Activated CD4-positive, alpha-beta T cell treated with anti-CD3 and anti-CD28 coated beads, Interleukin-2, amount 10 ng/mL, durations not matched to agents 7 days and 5 days (primary cell): Measurements from ENCODE around the gene NBEAL2. TPM values are rescaled to one million over a fixed set of nuclear protein-coding genes. Genes with fewer than 3 reads are reported as not detected.

Source experiments
- CTCF ChIA-PET: fragments of 350-600 bp; sonication (Branson Sonifier 250); formaldehyde crosslinking; loops from one replicate; lab custom pipeline; 2021; ENCODE audit warnings: antibody characterized with exemption; lab: Charles Lee
- POLR2A ChIA-PET: fragments of 350-600 bp; sonication (Branson Sonifier 250); formaldehyde crosslinking; loops from one replicate; lab custom pipeline; 2021; ENCODE audit warnings: antibody characterized with exemption; lab: Charles Lee
- DNase-seq: peaks from one replicate; pipeline ENCODE4 v3.0.0-alpha.2; 2020
- H3K27ac Mint-ChIP-seq: one replicate; pipeline ENCODE4 v1.8.0; 2021; ENCODE audit warnings: mild to moderate bottlenecking, moderate library complexity, mixed read lengths
- H3K27me3 Mint-ChIP-seq: one replicate; pipeline ENCODE4 v1.8.0; 2021; ENCODE audit warnings: mixed read lengths
- H3K36me3 Mint-ChIP-seq: one replicate; pipeline ENCODE4 v1.8.0; 2021; ENCODE audit warnings: low read depth, mixed read lengths
- H3K4me1 Mint-ChIP-seq: one replicate; pipeline ENCODE4 v1.8.0; 2021; ENCODE audit warnings: mixed read lengths
- H3K4me3 Mint-ChIP-seq: one replicate; pipeline ENCODE4 v1.8.0; 2021; ENCODE audit warnings: mild to moderate bottlenecking, moderate library complexity, mixed read lengths
- H3K9me3 Mint-ChIP-seq: one replicate; pipeline ENCODE4 v1.8.0; 2021; ENCODE audit warnings: mixed read lengths
- total RNA-seq, 2 experiments: library from RNA; stranded (reverse); gene quantifications; one replicate each; pipeline ENCODE4 v1.2.3, GENCODE V29; 2021

Gene NBEAL2
- total RNA-seq, 2 experiments from 2014 or later, result 194 to 212 TPM

DNA sequence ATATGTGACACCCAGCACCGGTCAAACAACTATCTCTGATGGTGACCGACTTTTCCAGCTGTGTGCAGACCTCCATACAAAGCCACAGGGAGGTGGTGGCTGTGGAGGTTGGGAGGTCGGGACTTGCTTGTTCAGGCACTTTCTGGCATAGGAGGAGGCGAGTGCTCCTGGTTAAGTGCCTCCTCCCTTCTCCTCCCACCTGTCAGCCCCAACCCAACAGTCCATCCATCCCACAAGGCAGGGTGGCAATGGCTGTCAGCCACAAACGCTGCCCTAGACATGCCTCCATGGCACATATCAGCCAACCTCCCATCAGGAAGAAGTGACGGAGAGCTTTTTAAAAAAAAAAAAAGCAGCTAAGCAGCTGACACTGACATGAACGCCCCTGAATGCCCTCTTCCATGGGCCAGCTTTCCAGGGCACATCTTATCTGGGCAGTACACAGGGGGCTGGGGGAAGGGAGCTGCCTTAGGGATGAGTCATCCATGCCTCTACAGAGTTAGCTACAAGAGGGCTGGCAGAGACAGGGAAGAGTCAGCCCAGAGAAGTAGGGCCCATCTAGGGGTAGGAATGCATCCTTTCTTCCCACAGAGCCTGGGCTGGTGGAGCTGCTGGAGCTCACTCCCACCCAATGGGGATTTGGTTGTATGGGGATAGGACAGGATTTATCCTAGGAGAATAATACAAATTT is 44.2 kb upstream of the NBEAL2 start:
- Mint-ChIP-seq H3K36me3 (peaks cover 35% of the 10 kb centered on the region), H3K4me3 (no peak overlapping the region), H3K27ac (no peak overlapping the region), H3K4me1 (peaks cover 56% of the 10 kb centered on the region), H3K27me3 (no peaks in the 10 kb centered on the region), H3K9me3 (no peaks in the 10 kb centered on the region)
- ChIA-PET POLR2A (no interaction called here), CTCF (interaction anchor here (0.6 to 4.1 kb wide), 6 partner anchors 9 to 1114 kb away, joined by 3 to 21 read pairs (median 6); no protein-coding TSS in a partner anchor)
- DNase-seq, result no peak

DNA sequence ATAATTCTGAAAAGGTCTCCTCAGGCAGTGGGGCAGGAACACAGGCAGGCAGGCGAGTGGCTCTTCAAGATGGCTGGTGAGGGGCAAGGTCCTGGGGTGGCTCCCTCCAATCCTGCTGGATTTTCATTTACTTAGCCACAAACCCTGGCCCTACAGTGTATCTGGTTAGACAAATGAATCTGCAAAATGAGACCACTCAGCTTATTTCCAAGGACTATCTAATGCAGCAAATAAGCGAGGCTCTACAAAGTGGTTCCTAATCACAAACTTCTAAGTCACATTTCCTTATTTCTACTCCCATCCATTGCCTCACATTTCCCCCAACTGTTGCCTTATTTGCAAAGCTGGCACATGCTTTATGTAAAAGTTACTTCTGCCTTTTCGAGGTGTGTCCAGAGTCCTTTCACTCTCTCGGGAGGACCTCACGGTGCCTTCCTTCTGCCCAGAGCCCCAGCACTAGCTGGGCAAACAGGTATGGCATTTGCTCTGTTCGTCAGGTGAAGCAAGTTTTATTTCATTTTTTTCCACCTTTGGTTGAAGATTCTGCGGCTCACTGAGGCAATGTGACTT is 43.4 kb upstream of the NBEAL2 start:
- no peak for DNase-seq
- H3K27ac Mint-ChIP-seq, result no peak overlapping the region
- H3K4me3 Mint-ChIP-seq, result no peak overlapping the region
- no peaks in the 10 kb centered on the region for H3K27me3 Mint-ChIP-seq
- H3K9me3 Mint-ChIP-seq, result no peaks in the 10 kb centered on the region
- H3K4me1 Mint-ChIP-seq, result peaks cover 53% of the 10 kb centered on the region
- POLR2A ChIA-PET, result no interaction called here
- peaks cover 32% of the 10 kb centered on the region for H3K36me3 Mint-ChIP-seq
- CTCF ChIA-PET, result interaction anchor here (0.6 to 4.1 kb wide), 6 partner anchors 9 to 1114 kb away, joined by 3 to 21 read pairs (median 4); no protein-coding TSS in a partner anchor

DNA sequence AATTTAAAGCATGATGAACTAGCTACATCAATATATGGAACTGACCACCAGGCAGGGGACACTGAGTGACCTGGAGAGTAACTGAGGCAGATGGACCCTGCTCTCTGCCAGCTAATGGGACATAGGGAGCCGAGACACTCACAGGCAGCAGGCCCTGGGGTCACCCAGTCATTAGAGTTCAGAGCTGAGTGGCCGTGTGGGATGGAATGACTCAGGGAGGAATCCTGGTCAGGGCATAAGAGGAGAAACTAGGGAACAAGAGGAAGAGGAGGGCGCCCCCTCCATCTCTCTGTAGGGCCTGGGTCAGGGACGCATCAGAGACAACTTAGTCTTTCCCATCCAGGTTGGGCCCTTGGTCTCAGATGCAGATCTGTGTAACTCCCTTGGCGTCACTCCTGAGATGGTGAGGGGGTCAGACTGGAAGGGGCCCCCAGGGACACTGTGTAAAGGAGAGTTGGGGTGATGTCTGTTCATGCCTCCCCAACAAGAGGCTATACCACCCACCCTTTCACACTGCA is 42.7 kb upstream of the NBEAL2 start:
- no peaks in the 10 kb centered on the region for H3K27me3 Mint-ChIP-seq
- peaks cover 49% of the 10 kb centered on the region for H3K4me1 Mint-ChIP-seq
- H3K9me3 Mint-ChIP-seq, result no peaks in the 10 kb centered on the region
- ChIA-PET CTCF (interaction anchor here (0.8 kb wide), 1 partner anchor 10 kb away, joined by 3 read pairs; no protein-coding TSS in a partner anchor), POLR2A (no interaction called here)
- no peak overlapping the region for H3K27ac Mint-ChIP-seq
- no peak for DNase-seq
- H3K36me3 Mint-ChIP-seq, result peaks cover 28% of the 10 kb centered on the region
- no peak overlapping the region for H3K4me3 Mint-ChIP-seq

DNA sequence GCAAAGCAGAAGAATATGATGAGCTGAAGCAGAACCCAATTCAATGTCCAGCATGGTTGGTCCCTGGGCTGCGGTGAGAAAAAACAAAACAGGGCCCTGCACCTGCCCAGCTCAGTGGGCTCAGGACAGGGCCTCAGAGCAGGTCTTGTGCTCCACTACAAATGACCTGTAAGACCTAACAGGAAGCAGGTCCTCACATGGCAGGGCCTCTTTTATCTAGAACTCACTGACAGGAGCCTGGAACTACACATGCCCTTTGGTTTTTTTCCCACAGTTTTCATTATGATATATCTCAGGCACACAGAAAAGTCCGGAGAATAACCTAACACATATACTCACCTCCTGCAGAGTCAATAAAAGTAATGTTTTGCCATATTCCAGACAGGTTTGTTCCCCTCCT is 41.3 kb upstream of the NBEAL2 start:
- no peak for DNase-seq
- Mint-ChIP-seq H3K36me3 (peaks cover 32% of the 10 kb centered on the region), H3K4me3 (no peak overlapping the region), H3K27ac (peak overlapping the region; percentile 52), H3K27me3 (no peaks in the 10 kb centered on the region), H3K9me3 (no peaks in the 10 kb centered on the region), H3K4me1 (peaks cover 47% of the 10 kb centered on the region)
- CTCF ChIA-PET, result no interaction called here
- POLR2A ChIA-PET, result no interaction called here

DNA sequence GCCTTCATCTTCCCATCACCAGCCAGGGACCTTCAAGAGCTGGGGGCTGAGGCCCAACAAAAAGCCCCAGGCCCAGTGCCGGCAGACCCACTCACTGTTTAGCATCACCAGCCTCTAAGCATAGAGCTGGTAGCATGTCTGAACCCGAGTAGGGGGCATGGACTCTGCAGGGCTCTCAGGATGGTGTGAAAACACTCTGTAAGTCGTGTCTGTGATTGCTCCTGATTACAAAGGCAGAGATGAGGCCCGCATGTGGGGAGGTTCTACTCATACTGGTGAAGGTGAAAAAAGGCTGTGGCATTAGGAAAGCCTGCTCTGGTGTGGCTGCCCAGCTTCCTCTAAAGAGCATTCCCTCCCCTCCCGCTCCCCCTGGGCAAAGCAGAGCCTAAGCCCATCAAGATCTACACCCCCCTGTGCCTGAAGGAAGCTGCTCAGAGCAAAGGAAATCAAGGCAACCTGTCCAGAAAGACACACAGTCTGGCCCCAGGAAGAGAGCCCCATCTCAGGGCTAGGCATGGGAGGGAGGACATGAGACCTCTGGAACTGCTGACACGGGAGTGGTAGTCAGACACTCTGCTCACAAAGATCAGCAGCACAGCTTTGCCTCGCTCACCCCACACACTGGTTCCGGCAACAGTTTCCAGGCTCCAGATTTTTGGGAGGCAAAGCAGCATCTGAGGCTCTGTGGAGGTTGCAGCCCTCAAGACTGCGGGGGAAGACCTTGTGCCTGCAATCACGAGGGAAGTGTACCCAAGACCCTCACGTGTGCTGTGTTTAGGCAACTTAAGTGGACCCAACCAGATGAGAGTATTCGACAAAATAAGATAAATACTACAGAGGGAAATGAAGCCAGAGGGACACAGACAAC is 39.7 kb upstream of the NBEAL2 start:
- ChIA-PET POLR2A (no interaction called here), CTCF (interaction anchor here (0.8 to 1.0 kb wide), 2 partner anchors 14 kb away, joined by 3 to 4 read pairs; no protein-coding TSS in a partner anchor)
- no peak overlapping the region for H3K4me3 Mint-ChIP-seq
- peaks cover 43% of the 10 kb centered on the region for H3K4me1 Mint-ChIP-seq
- peaks cover 36% of the 10 kb centered on the region for H3K36me3 Mint-ChIP-seq
- DNase-seq, result no peak
- no peaks in the 10 kb centered on the region for H3K9me3 Mint-ChIP-seq
- H3K27me3 Mint-ChIP-seq, result no peaks in the 10 kb centered on the region
- peak overlapping the region; percentile 46 for H3K27ac Mint-ChIP-seq

DNA sequence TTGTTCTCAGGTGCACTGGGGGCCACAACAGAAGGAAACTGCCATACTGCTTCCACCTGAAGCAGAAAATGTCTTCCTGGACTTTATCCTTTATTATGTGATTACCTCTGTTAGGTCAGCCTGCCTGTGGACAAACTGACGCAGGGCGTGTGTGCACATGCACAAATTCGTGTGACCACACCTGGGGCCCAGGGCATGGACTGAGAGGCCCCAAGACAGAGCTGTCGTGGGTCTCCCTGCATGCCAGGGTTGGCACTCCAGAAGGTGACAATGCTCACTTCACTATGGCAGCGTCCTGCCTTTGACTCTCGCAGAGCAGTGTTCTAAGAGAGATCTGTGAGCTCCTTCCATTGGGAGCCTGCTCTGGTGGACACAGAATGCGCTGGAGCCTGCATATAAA is 37.4 kb upstream of the NBEAL2 start:
- no peak overlapping the region for H3K27ac Mint-ChIP-seq
- H3K36me3 Mint-ChIP-seq, result peaks cover 56% of the 10 kb centered on the region
- no peak overlapping the region for H3K4me3 Mint-ChIP-seq
- H3K4me1 Mint-ChIP-seq, result peaks cover 62% of the 10 kb centered on the region
- H3K27me3 Mint-ChIP-seq, result no peaks in the 10 kb centered on the region
- ChIA-PET CTCF (interaction anchor here (0.8 to 1.7 kb wide), 4 partner anchors 9 to 13 kb away, joined by 3 to 5 read pairs (median 4); no protein-coding TSS in a partner anchor), POLR2A (interaction anchor here (0.6 kb wide), 1 partner anchor 153 kb away, joined by 6 read pairs; no protein-coding TSS in a partner anchor)
- no peak for DNase-seq
- no peaks in the 10 kb centered on the region for H3K9me3 Mint-ChIP-seq

DNA sequence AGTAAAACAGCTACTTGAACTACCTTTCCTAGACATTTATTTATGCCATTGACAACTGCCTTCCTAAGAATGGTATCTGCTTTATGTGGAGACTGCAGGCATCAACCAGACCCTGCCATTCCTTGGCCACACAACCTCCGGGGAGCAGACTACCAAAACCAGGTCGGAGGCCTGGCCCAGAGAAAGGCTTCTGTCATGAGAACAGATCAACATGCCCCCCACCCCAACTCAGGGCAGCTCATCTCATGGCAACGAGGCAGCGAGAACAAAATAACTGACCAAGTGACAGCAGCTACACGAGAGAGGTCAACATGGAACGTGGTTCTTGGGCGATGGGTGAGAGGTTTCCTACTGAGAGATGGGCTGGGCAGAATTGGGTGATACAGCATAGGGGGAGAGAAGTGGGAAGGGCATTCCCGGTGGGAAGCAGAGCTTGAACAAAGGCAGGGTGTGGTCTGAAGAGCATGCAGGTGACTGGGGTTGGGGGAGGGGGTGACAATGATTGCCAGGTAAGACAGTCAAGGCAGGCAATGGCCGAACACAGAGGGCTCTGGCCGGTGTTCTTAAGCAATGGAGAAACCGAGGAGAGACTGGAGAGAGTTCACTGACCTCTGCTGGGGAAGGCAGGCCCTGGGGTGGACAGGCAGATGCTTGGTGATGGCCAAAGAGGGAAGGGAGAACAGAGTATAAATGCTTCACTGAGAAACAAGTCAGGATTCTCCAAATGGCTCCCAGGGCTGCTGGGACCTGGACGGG is 36.8 kb upstream of the NBEAL2 start:
- ChIA-PET CTCF (interaction anchor here (0.8 to 1.7 kb wide), 4 partner anchors 9 to 13 kb away, joined by 3 to 5 read pairs (median 4); no protein-coding TSS in a partner anchor), POLR2A (interaction anchor here (0.6 kb wide), 1 partner anchor 153 kb away, joined by 6 read pairs; no protein-coding TSS in a partner anchor)
- Mint-ChIP-seq H3K27me3 (no peaks in the 10 kb centered on the region), H3K36me3 (peaks cover 57% of the 10 kb centered on the region), H3K27ac (no peak overlapping the region), H3K9me3 (no peaks in the 10 kb centered on the region), H3K4me1 (peaks cover 68% of the 10 kb centered on the region), H3K4me3 (no peak overlapping the region)
- no peak for DNase-seq

DNA sequence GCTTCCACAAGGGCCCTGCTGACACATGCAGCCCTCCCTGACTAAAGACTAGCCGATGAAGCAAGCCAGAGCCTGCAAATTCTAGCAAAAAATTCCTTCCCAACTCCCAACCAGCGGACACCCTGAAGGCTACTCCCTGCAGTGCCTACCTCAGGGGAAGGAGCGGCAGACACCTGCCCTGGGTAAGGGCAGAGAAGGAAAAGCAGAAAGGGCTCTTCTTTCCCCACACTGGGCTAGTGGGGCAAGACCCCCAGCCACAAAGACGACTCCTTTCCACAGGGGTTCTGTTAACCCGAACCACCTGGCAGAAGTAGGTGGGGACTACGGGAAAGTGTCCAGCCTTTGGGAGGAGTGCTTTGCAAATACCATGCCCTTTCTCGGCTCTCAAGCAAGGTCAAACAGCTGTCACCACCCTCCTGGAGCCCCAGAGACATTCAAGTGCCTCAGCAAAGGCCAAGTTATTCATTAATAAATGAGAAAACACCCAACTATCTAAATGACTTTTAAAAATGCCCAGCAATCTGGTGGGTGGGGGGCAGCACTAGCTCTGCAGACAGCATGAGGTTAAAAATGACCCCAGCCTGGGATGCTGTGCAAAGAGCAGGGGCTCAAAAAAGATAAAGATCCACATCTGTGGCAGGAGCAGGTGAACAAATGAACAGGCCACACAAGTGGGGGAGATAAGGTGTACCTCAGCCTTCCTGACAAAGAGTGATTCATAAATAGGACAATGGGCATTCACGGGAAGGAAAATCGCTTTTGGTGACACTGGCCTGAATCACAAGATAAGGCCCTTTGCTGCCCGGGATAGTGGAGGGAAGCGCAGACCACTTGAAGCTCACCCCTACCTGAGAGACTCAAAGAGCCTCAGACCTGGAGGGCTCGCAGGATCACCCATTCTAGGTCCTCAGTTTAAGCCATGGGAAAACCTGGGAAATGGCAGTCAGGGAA is 36.0 kb upstream of the NBEAL2 start:
- Mint-ChIP-seq H3K27ac (peak overlapping the region; percentile 16), H3K36me3 (peaks cover 54% of the 10 kb centered on the region), H3K27me3 (no peaks in the 10 kb centered on the region), H3K4me1 (peaks cover 71% of the 10 kb centered on the region), H3K9me3 (no peaks in the 10 kb centered on the region), H3K4me3 (no peak overlapping the region)
- ChIA-PET POLR2A (no interaction called here), CTCF (interaction anchor here (1.0 to 4.5 kb wide), 5 partner anchors 8 to 39 kb away, joined by 3 to 21 read pairs (median 3); no protein-coding TSS in a partner anchor)
- no peak for DNase-seq

DNA sequence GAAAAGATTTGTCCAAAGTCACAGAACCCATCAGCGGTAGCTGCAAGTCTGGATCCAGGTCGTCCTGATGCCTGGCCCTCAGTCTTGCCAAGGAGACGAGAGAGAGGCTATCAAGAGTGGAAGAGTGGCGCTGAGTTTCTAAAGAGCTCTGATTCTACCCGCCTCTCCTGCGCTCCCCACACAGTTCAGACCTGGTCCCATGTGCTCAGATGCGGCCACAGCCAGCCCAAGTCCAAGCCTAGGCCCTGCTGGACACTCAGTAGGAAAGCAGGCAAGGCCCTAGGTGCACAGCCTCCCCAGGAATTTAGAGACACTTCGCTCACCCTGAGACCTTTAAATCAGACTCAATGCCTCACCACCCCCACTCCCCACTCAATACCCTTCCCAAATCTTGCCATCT is 35.3 kb upstream of the NBEAL2 start:
- H3K36me3 Mint-ChIP-seq, result peaks cover 49% of the 10 kb centered on the region
- ChIA-PET POLR2A (no interaction called here), CTCF (interaction anchor here (1.0 to 4.5 kb wide), 3 partner anchors 10 to 39 kb away, joined by 3 to 21 read pairs (median 3); no protein-coding TSS in a partner anchor)
- H3K27me3 Mint-ChIP-seq, result no peaks in the 10 kb centered on the region
- DNase-seq, result no peak
- H3K27ac Mint-ChIP-seq, result no peak overlapping the region
- no peaks in the 10 kb centered on the region for H3K9me3 Mint-ChIP-seq
- no peak overlapping the region for H3K4me3 Mint-ChIP-seq
- H3K4me1 Mint-ChIP-seq, result peaks cover 73% of the 10 kb centered on the region

DNA sequence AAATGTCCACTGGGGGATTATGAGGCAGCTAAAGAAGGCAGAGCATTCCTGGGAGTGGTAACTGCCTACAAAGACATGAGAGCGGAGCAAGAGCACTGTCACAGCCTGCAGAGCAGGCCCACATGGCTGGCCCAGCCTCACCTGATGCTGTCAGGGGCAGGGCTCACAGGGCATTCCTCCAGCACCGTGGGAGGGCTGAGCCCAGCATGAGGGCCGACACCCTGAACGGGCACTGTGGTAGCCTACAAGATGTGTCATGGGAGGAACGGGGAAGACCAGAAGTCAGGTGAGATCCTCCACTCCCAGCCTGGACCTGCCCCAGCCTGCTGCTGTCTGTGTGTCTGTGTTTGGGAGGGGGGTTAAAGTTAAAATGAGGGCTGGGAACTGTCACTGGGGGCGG is 33.0 kb upstream of the NBEAL2 start:
- H3K4me1 Mint-ChIP-seq, result peaks cover 73% of the 10 kb centered on the region
- H3K27me3 Mint-ChIP-seq, result no peaks in the 10 kb centered on the region
- H3K27ac Mint-ChIP-seq, result peak overlapping the region; percentile 91
- peak overlapping the region; percentile 9 for H3K4me3 Mint-ChIP-seq
- CTCF ChIA-PET, result interaction anchor here (1.1 to 4.5 kb wide), 5 partner anchors 10 to 26 kb away, joined by 3 to 21 read pairs (median 10); no protein-coding TSS in a partner anchor
- no peak for DNase-seq
- H3K9me3 Mint-ChIP-seq, result no peaks in the 10 kb centered on the region
- peaks cover 40% of the 10 kb centered on the region for H3K36me3 Mint-ChIP-seq
- POLR2A ChIA-PET, result no interaction called here
